ENCODE results near the gene PTPRD.

The PTPRD gene

GRCh38 chr9:8492679-8493078, 2120.1 kb downstream of the PTPRD start:
- Histone ChIP-seq H3K9me3 (ENCODE audit: control insufficient read depth, low read length) (no peaks in the 10 kb centered on the region), H3K4me3 (ENCODE audit: extremely low read depth, insufficient read depth, low read length, poor library complexity, severe bottlenecking) (no peak overlapping the region), H3K27ac (ENCODE audit: low read depth, low read length, severe bottlenecking) (no peak overlapping the region), H3K36me3 (ENCODE audit: control insufficient read depth, insufficient read depth, low read length) (peaks cover 14% of the 10 kb centered on the region), H3K4me1 (ENCODE audit: control insufficient read depth, insufficient read depth, low read length, poor library complexity, severe bottlenecking) (no peaks in the 10 kb centered on the region)
- 94 to 97% methylated on average over 2 of the region's 4 CpGs for WGBS, 2 experiments (ENCODE audit: insufficient coverage in 2 of 2)

DNA sequence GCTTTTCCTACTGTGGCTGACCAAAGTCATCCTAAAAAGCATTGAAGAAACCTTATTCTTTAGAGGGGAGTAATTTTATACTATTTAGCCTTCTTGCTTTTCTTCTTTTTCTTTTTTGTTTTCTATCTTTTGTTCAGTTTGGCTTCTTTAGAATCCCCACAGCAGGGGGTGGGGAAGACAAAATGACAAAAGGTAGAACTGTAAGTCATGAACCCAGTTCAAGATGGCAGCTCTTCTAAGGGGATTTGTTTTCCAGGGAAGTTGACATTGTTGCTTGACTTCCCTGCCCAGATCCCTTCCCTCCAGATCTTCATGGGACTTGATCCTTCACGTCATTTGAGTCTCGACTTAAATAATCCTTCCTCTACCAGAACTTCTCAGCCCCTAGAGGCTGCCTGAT, 2120.8 kb downstream of the PTPRD start:
- 81 to 93% methylated on average over 2 of the region's 2 CpGs for WGBS, 2 experiments (ENCODE audit: insufficient coverage in 2 of 2)
- no peaks in the 10 kb centered on the region for H3K4me1 ChIP-seq (ENCODE audit: control insufficient read depth, insufficient read depth, low read length, poor library complexity, severe bottlenecking)
- peaks cover 14% of the 10 kb centered on the region for H3K36me3 ChIP-seq (ENCODE audit: control insufficient read depth, insufficient read depth, low read length)
- no peaks in the 10 kb centered on the region for H3K9me3 ChIP-seq (ENCODE audit: control insufficient read depth, low read length)
- H3K4me3 ChIP-seq (ENCODE audit: extremely low read depth, insufficient read depth, low read length, poor library complexity, severe bottlenecking) = no peak overlapping the region
- H3K27ac ChIP-seq (ENCODE audit: low read depth, low read length, severe bottlenecking) = no peak overlapping the region

DNA sequence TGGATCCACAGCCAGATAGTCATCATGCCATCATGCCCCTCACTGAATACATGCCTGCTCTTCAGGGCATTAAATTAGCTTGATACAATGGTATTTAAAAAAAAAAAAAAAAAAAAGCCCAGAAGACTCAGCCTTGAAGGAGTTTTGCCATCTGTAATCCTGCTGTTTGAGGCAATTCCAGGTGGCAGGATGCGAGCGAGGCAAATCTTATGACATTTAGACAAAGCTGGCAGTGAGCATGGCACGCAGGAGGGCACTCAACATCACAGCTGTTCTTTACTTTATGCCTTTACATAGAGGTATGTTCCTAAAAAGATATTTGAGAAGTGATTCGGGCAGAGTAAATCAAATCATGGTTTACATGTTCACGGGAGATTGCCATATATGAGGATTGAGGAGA, 2121.2 kb downstream of the PTPRD start:
- WGBS, 2 experiments (ENCODE audit: insufficient coverage in 2 of 2) = 90 to 94% methylated on average over 2 to 4 of the region's 5 CpGs
- Histone ChIP-seq H3K4me1 (ENCODE audit: control insufficient read depth, insufficient read depth, low read length, poor library complexity, severe bottlenecking) (no peaks in the 10 kb centered on the region), H3K27ac (ENCODE audit: low read depth, low read length, severe bottlenecking) (no peak overlapping the region), H3K9me3 (ENCODE audit: control insufficient read depth, low read length) (no peaks in the 10 kb centered on the region), H3K36me3 (ENCODE audit: control insufficient read depth, insufficient read depth, low read length) (peaks cover 14% of the 10 kb centered on the region), H3K4me3 (ENCODE audit: extremely low read depth, insufficient read depth, low read length, poor library complexity, severe bottlenecking) (no peak overlapping the region)

DNA sequence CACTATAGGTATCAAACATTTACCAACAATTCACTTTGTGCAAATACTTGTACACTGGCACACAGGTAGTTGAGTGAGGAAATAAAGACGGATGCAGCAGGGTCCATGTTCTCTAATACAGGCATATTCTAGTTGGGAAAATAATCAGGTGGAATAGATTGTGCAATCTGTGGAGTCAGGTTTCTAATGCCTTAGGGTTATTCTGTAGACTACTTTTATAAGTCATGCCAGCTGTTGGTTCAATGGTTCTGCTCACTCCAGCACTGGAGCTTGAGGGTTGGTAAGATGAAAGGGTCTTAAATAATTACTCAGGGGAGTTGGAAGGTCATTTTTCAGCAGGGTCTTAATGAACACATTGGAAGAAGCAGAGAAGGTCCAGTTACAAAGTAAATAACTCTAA, 2123.0 kb downstream of the PTPRD start:
- no peak overlapping the region for H3K4me3 ChIP-seq (ENCODE audit: extremely low read depth, insufficient read depth, low read length, poor library complexity, severe bottlenecking)
- no peaks in the 10 kb centered on the region for H3K4me1 ChIP-seq (ENCODE audit: control insufficient read depth, insufficient read depth, low read length, poor library complexity, severe bottlenecking)
- no peak overlapping the region for H3K27ac ChIP-seq (ENCODE audit: low read depth, low read length, severe bottlenecking)
- H3K9me3 ChIP-seq (ENCODE audit: control insufficient read depth, low read length) = no peaks in the 10 kb centered on the region
- no CpG with 5 or more reads among the region's 1 CpG for WGBS, 2 experiments (ENCODE audit: insufficient coverage in 2 of 2)
- H3K36me3 ChIP-seq (ENCODE audit: control insufficient read depth, insufficient read depth, low read length) = peaks cover 26% of the 10 kb centered on the region

DNA sequence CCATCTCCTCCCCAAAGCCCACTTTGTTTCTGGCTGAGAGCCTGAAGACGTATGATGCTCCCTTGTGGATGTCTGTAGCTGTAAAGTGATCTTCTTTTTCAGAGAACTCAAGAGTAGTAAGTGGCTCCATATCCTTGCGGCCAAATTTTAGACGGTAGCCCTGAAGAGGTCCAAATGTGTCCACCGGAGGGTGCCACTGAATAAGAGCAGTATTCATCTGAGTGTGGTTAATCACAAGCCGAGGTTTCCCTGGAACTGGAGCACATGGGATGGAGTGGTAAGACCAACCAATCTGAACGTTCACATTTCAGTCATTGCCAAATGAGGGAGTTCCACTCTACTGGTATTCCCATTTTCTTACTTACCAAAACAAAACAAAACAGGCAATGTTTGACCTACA, 2126.7 kb downstream of the PTPRD start:
- H3K4me1 ChIP-seq (ENCODE audit: control insufficient read depth, insufficient read depth, low read length, poor library complexity, severe bottlenecking) = no peaks in the 10 kb centered on the region
- no peak overlapping the region for H3K4me3 ChIP-seq (ENCODE audit: extremely low read depth, insufficient read depth, low read length, poor library complexity, severe bottlenecking)
- H3K27ac ChIP-seq (ENCODE audit: low read depth, low read length, severe bottlenecking) = no peak overlapping the region
- H3K9me3 ChIP-seq (ENCODE audit: control insufficient read depth, low read length) = no peaks in the 10 kb centered on the region
- 87 to 97% methylated on average over 4 to 5 of the region's 6 CpGs for WGBS, 2 experiments (ENCODE audit: insufficient coverage in 2 of 2)
- peaks cover 28% of the 10 kb centered on the region for H3K36me3 ChIP-seq (ENCODE audit: control insufficient read depth, insufficient read depth, low read length)

DNA sequence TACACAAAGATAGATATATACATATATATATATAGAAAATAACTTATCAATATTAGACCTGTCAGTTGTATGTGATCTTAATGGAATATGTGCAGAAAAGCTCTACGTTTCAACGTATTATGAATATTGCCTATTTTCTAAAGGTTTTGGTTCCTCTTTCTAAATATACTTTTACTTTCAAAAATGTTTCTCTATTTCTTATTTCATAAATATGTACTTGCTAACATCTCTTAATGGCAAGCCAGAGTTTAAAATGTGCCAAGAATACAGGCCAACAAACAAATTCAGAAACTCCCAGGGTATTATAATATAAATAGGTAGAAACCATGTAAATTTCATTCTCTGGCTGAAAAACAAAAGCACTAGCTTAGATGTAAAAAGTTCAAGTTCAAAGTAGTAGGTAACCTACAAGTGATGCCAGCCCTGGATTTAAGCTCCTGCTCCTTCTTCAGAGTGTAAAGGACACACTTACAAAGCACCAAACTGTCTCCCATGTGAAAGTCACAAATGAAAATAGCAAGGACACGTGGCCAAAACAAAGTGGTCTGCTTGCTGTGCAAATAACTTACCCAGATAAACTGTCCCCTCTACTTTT, 2128.1 kb downstream of the PTPRD start:
- no peak overlapping the region for H3K4me3 ChIP-seq (ENCODE audit: extremely low read depth, insufficient read depth, low read length, poor library complexity, severe bottlenecking)
- H3K4me1 ChIP-seq (ENCODE audit: control insufficient read depth, insufficient read depth, low read length, poor library complexity, severe bottlenecking) = no peaks in the 10 kb centered on the region
- H3K27ac ChIP-seq (ENCODE audit: low read depth, low read length, severe bottlenecking) = no peak overlapping the region
- WGBS, 2 experiments (ENCODE audit: insufficient coverage in 2 of 2) = 90% methylated on average over 1 of the region's 3 CpGs
- H3K36me3 ChIP-seq (ENCODE audit: control insufficient read depth, insufficient read depth, low read length) = peaks cover 28% of the 10 kb centered on the region
- H3K9me3 ChIP-seq (ENCODE audit: control insufficient read depth, low read length) = no peaks in the 10 kb centered on the region

DNA sequence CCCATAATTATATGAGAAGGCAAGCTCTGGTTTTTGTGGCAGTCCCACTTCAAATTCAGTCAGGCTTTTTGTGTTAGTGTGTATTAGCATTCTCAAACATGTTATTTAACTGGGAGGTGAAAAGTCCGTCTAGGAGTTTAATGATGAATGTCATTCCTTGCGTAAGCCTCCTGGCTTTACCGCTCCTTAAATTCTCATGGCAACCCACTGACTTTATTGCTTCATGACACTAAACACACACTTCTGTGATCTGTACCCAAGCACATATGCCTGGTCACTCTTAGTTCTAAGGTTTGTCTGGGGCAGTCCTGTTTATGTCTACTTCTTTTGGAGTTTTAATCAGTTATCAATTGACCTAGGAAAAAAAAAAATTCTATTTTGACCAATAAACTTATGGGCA, 2135.4 kb downstream of the PTPRD start:
- Histone ChIP-seq H3K9me3 (ENCODE audit: control insufficient read depth, low read length) (peaks cover 4% of the 10 kb centered on the region), H3K27ac (ENCODE audit: low read depth, low read length, severe bottlenecking) (no peak overlapping the region), H3K36me3 (ENCODE audit: control insufficient read depth, insufficient read depth, low read length) (peaks cover 16% of the 10 kb centered on the region), H3K4me1 (ENCODE audit: control insufficient read depth, insufficient read depth, low read length, poor library complexity, severe bottlenecking) (no peaks in the 10 kb centered on the region), H3K4me3 (ENCODE audit: extremely low read depth, insufficient read depth, low read length, poor library complexity, severe bottlenecking) (no peak overlapping the region)
- WGBS, 2 experiments (ENCODE audit: insufficient coverage in 2 of 2) = 80 to 100% methylated on average over 1 to 2 of the region's 3 CpGs

GRCh38 chr9:8474937-8475336, 2137.9 kb downstream of the PTPRD start:
- Histone ChIP-seq H3K4me3 (ENCODE audit: extremely low read depth, insufficient read depth, low read length, poor library complexity, severe bottlenecking) (no peak overlapping the region), H3K27ac (ENCODE audit: low read depth, low read length, severe bottlenecking) (no peak overlapping the region), H3K9me3 (ENCODE audit: control insufficient read depth, low read length) (peaks cover 4% of the 10 kb centered on the region), H3K36me3 (ENCODE audit: control insufficient read depth, insufficient read depth, low read length) (peaks cover 30% of the 10 kb centered on the region), H3K4me1 (ENCODE audit: control insufficient read depth, insufficient read depth, low read length, poor library complexity, severe bottlenecking) (no peaks in the 10 kb centered on the region)
- WGBS, 2 experiments (ENCODE audit: insufficient coverage in 2 of 2) = 86 to 100% methylated on average over 1 of the region's 1 CpG

GRCh38 chr9:8473244-8474020, 2139.4 kb downstream of the PTPRD start:
- H3K9me3 ChIP-seq (ENCODE audit: control insufficient read depth, low read length) = peaks cover 4% of the 10 kb centered on the region
- H3K4me3 ChIP-seq (ENCODE audit: extremely low read depth, insufficient read depth, low read length, poor library complexity, severe bottlenecking) = no peak overlapping the region
- H3K27ac ChIP-seq (ENCODE audit: low read depth, low read length, severe bottlenecking) = no peak overlapping the region
- H3K4me1 ChIP-seq (ENCODE audit: control insufficient read depth, insufficient read depth, low read length, poor library complexity, severe bottlenecking) = no peaks in the 10 kb centered on the region
- peaks cover 29% of the 10 kb centered on the region for H3K36me3 ChIP-seq (ENCODE audit: control insufficient read depth, insufficient read depth, low read length)
- 95 to 98% methylated on average over 5 to 8 of the region's 10 CpGs for WGBS, 2 experiments (ENCODE audit: insufficient coverage in 2 of 2)

GRCh38 chr9:8468045-8468637, 2144.7 kb downstream of the PTPRD start:
- Histone ChIP-seq H3K4me3 (ENCODE audit: extremely low read depth, insufficient read depth, low read length, poor library complexity, severe bottlenecking) (no peak overlapping the region), H3K36me3 (ENCODE audit: control insufficient read depth, insufficient read depth, low read length) (peaks cover 23% of the 10 kb centered on the region), H3K9me3 (ENCODE audit: control insufficient read depth, low read length) (no peaks in the 10 kb centered on the region), H3K4me1 (ENCODE audit: control insufficient read depth, insufficient read depth, low read length, poor library complexity, severe bottlenecking) (no peaks in the 10 kb centered on the region), H3K27ac (ENCODE audit: low read depth, low read length, severe bottlenecking) (no peak overlapping the region)
- 81 to 92% methylated on average over 2 of the region's 3 CpGs for WGBS, 2 experiments (ENCODE audit: insufficient coverage in 2 of 2)

GRCh38 chr9:8457816-8458215, 2155.0 kb downstream of the PTPRD start:
- no peaks in the 10 kb centered on the region for H3K9me3 ChIP-seq (ENCODE audit: control insufficient read depth, low read length)
- peaks cover 8% of the 10 kb centered on the region for H3K36me3 ChIP-seq (ENCODE audit: control insufficient read depth, insufficient read depth, low read length)
- no peak overlapping the region for H3K27ac ChIP-seq (ENCODE audit: low read depth, low read length, severe bottlenecking)
- no peaks in the 10 kb centered on the region for H3K4me1 ChIP-seq (ENCODE audit: control insufficient read depth, insufficient read depth, low read length, poor library complexity, severe bottlenecking)
- WGBS, 2 experiments (ENCODE audit: insufficient coverage in 2 of 2) = no CpG with 5 or more reads among the region's 2 CpGs
- H3K4me3 ChIP-seq (ENCODE audit: extremely low read depth, insufficient read depth, low read length, poor library complexity, severe bottlenecking) = no peak overlapping the region

Data from mesodermal cell (in vitro differentiated cells).